Naive thymus-derived CD4-positive, alpha-beta T cell (primary cell): ENCODE data around the gene BAX. TPM values are rescaled to one million over a fixed set of nuclear protein-coding genes. Genes with fewer than 3 reads are reported as not detected.
A peak's percentile ranks its signal among the peaks of the same experiment; 100 is the strongest.

Source experiments
- ATAC-seq: fragments of 150-1000 bp; cut with Tn5 transposase; 2 replicates; pipeline ENCODE4 v1.10.0; 2021; ENCODE audit warnings: mild to moderate bottlenecking, moderate library complexity
- CTCF ChIA-PET: fragments of 350-600 bp; sonication (Branson Sonifier 250); formaldehyde crosslinking; loops from one replicate; lab custom pipeline; 2021; ENCODE audit warnings: antibody characterized with exemption; lab: Charles Lee
- POLR2A ChIA-PET: fragments of 350-600 bp; sonication (Branson Sonifier 250); formaldehyde crosslinking; loops from one replicate; lab custom pipeline; 2021; ENCODE audit warnings: antibody characterized with exemption, inconsistent platforms; lab: Charles Lee
- DNase-seq, 9 donors: peaks; one replicate each; pipeline versions ENCODE4 v3.0.0 to v3.0.0-alpha.2; 2020 to 2022; ENCODE audit warnings: mixed read lengths in 1 of 9
- H3K27ac ChIP-seq: one replicate; pipeline ENCODE4 v1.7.0; 2013; ENCODE audit warnings: mild to moderate bottlenecking, low read depth, low read length, moderate library complexity
- H3K27me3 ChIP-seq, 2 donors: one replicate each; pipeline ENCODE4 v1.7.0; 2013; ENCODE audit warnings: low read length in 2 of 2, mild to moderate bottlenecking in 2 of 2, moderate library complexity in 2 of 2; ENCODE audit not compliant: control insufficient read depth in 2 of 2, insufficient read depth in 2 of 2
- H3K36me3 ChIP-seq, 3 experiments: 1 replicate in 2 of 3; 2 replicates in 1 of 3; pipeline ENCODE4 v1.7.0; 2013; ENCODE audit warnings: low read length in 3 of 3, mild to moderate bottlenecking in 3 of 3, moderate library complexity in 1 of 3; ENCODE audit not compliant: insufficient read depth in 3 of 3, control insufficient read depth in 2 of 3
- H3K4me1 ChIP-seq, 2 donors: one replicate each; pipeline ENCODE4 v1.7.0; 2013; ENCODE audit warnings: low read length in 2 of 2, mild to moderate bottlenecking in 2 of 2, moderate library complexity in 1 of 2; ENCODE audit not compliant: control insufficient read depth in 2 of 2, insufficient read depth in 2 of 2
- H3K4me3 ChIP-seq: 2 replicates; pipeline ENCODE4 v1.7.0; 2013; ENCODE audit warnings: mild to moderate bottlenecking, low read length
- H3K9me3 ChIP-seq, 3 experiments: 1 replicate in 2 of 3; 2 replicates in 1 of 3; pipeline ENCODE4 v1.7.0; 2013; ENCODE audit warnings: low read length in 3 of 3; ENCODE audit not compliant: control insufficient read depth in 2 of 3
- H3K27ac Mint-ChIP-seq, 9 donors: one replicate each; pipeline ENCODE4 v1.8.0; 2020 to 2022; ENCODE audit warnings: mixed read lengths in 9 of 9, mild to moderate bottlenecking in 8 of 9, moderate library complexity in 5 of 9, inconsistent platforms in 2 of 9
- H3K27me3 Mint-ChIP-seq, 5 donors: one replicate each; pipeline ENCODE4 v1.8.0; 2021 to 2022; ENCODE audit warnings: mixed read lengths in 5 of 5, mild to moderate bottlenecking in 1 of 5
- H3K36me3 Mint-ChIP-seq, 5 donors: one replicate each; pipeline ENCODE4 v1.8.0; 2020 to 2022; ENCODE audit warnings: mixed read lengths in 5 of 5, mild to moderate bottlenecking in 3 of 5, inconsistent platforms in 1 of 5
- H3K4me1 Mint-ChIP-seq, 7 donors: one replicate each; pipeline ENCODE4 v1.8.0; 2020 to 2022; ENCODE audit warnings: mixed read lengths in 7 of 7, mild to moderate bottlenecking in 3 of 7, inconsistent platforms in 1 of 7
- H3K4me3 Mint-ChIP-seq, 10 donors: one replicate each; pipeline ENCODE4 v1.8.0; 2020 to 2022; ENCODE audit warnings: mild to moderate bottlenecking in 10 of 10, mixed read lengths in 10 of 10, moderate library complexity in 6 of 10, inconsistent platforms in 2 of 10
- H3K9me3 Mint-ChIP-seq, 11 donors: one replicate each; pipeline ENCODE4 v1.8.0; 2020 to 2022; ENCODE audit warnings: mixed read lengths in 11 of 11, mild to moderate bottlenecking in 4 of 11, inconsistent platforms in 1 of 11, moderate library complexity in 1 of 11
- intact Hi-C, 2 donors: fragments of 100-400 bp; cut with micrococcal nuclease; formaldehyde crosslinking; loops; one replicate each; pipeline ENCODE4 v1.15.1; 2023
- polyA plus RNA-seq, 2 donors: library from polyadenylated mRNA; unstranded; fragments of 300-500 nt; fragmentation: Illumina TruSeq; gene quantifications; one replicate each; pipeline ENCODE4 v1.2.3, GENCODE V29; 2021
- total RNA-seq, 6 experiments: library from RNA in 5 of 6; stranded (reverse) in 5 of 6; gene quantifications; 1 replicate in 5 of 6; 2 replicates in 1 of 6; pipeline ENCODE4 v1.2.3 and lab custom pipeline; 2021 to 2026

Gene BAX
- total and polyA plus RNA-seq, 7 experiments from 2014 or later = 49.1 to 355 (median 85.4) TPM

GRCh38 chr19:48940902-48941301 lies 13.8 kb upstream of the BAX start:
- ChIA-PET POLR2A (no interaction called here), CTCF (interaction anchor here (0.6 kb wide), 1 partner anchor 146 kb away, joined by 3 read pairs; no protein-coding TSS in a partner anchor)
- Mint-ChIP-seq H3K9me3 (peaks cover 0 to 4% (median 0%) of the 10 kb centered on the region in 11 donors), H3K27ac (no peak overlapping the region), H3K4me1 (peaks cover 0 to 2% (median 0%) of the 10 kb centered on the region in 7 donors), H3K27me3 (no peaks in the 10 kb centered on the region), H3K4me3 (no peak overlapping the region), H3K36me3 (peaks cover 1 to 39% (median 27%) of the 10 kb centered on the region in 5 donors)
- intact Hi-C loops = no loop called here
- no peaks in the 10 kb centered on the region for H3K27me3 ChIP-seq
- no peak overlapping the region for H3K4me3 ChIP-seq
- no peaks in the 10 kb centered on the region for H3K9me3 ChIP-seq
- ATAC-seq (no peak), DNase-seq (no peak)
- no peak overlapping the region for H3K27ac ChIP-seq
- no peaks in the 10 kb centered on the region for H3K4me1 ChIP-seq
- H3K36me3 ChIP-seq = no peaks in the 10 kb centered on the region

GRCh38 chr19:48943081-48943480 lies 11.6 kb upstream of the BAX start:
- peaks cover 0 to 6% (median 0%) of the 10 kb centered on the region in 11 donors for H3K9me3 Mint-ChIP-seq
- peaks cover 0 to 2% (median 0%) of the 10 kb centered on the region in 7 donors for H3K4me1 Mint-ChIP-seq
- DNase-seq = no peak
- ChIA-PET POLR2A (interaction anchor here (0.5 to 1.6 kb wide), 3 partner anchors 16 to 1043 kb away, joined by 3 to 4 read pairs (median 4); partner anchors contain the start of gene FTL), CTCF (interaction anchor here (0.6 kb wide), 1 partner anchor 8 kb away, joined by 5 read pairs; no protein-coding TSS in a partner anchor)
- Histone ChIP-seq H3K4me3 (no peak overlapping the region), H3K27ac (no peak overlapping the region), H3K36me3 (no peaks in the 10 kb centered on the region), H3K4me1 (no peaks in the 10 kb centered on the region), H3K9me3 (no peaks in the 10 kb centered on the region), H3K27me3 (no peaks in the 10 kb centered on the region)
- intact Hi-C loops = no loop called here
- no peak for ATAC-seq
- no peak overlapping the region for H3K4me3 Mint-ChIP-seq
- H3K36me3 Mint-ChIP-seq = peaks cover 1 to 35% (median 24%) of the 10 kb centered on the region in 5 donors
- H3K27me3 Mint-ChIP-seq = no peaks in the 10 kb centered on the region
- H3K27ac Mint-ChIP-seq = peak overlapping the region in 1 of 9 donors; percentile 25

GRCh38 chr19:48945415-48945814 lies 9.3 kb upstream of the BAX start:
- no peak overlapping the region for H3K4me3 Mint-ChIP-seq
- H3K27me3 Mint-ChIP-seq = no peaks in the 10 kb centered on the region
- no peaks in the 10 kb centered on the region for H3K27me3 ChIP-seq
- no peak overlapping the region for H3K27ac ChIP-seq
- peaks cover 0 to 17% (median 11%) of the 10 kb centered on the region in 5 donors for H3K36me3 Mint-ChIP-seq
- H3K4me1 Mint-ChIP-seq = no peaks in the 10 kb centered on the region
- intact Hi-C loops = no loop called here
- no peaks in the 10 kb centered on the region for H3K9me3 ChIP-seq
- H3K9me3 Mint-ChIP-seq = peaks cover 0 to 10% (median 0%) of the 10 kb centered on the region in 11 donors
- no peak overlapping the region for H3K27ac Mint-ChIP-seq
- ChIA-PET CTCF (no interaction called here), POLR2A (no interaction called here)
- H3K4me1 ChIP-seq = no peaks in the 10 kb centered on the region
- DNase-seq (no peak), ATAC-seq (no peak)
- H3K4me3 ChIP-seq = no peak overlapping the region
- H3K36me3 ChIP-seq = no peaks in the 10 kb centered on the region

GRCh38 chr19:48945817-48946216 lies 8.9 kb upstream of the BAX start:
- H3K27ac Mint-ChIP-seq = no peak overlapping the region
- H3K4me3 Mint-ChIP-seq = no peak overlapping the region
- H3K27me3 Mint-ChIP-seq = no peaks in the 10 kb centered on the region
- no peak overlapping the region for H3K27ac ChIP-seq
- no peak for ATAC-seq
- ChIA-PET CTCF (interaction anchor here (0.6 kb wide), 1 partner anchor 140 kb away, joined by 4 read pairs; no protein-coding TSS in a partner anchor), POLR2A (no interaction called here)
- no peaks in the 10 kb centered on the region for H3K4me1 Mint-ChIP-seq
- H3K9me3 Mint-ChIP-seq = peaks cover 0 to 9% (median 0%) of the 10 kb centered on the region in 11 donors
- H3K9me3 ChIP-seq = no peaks in the 10 kb centered on the region
- no peaks in the 10 kb centered on the region for H3K4me1 ChIP-seq
- DNase-seq = no peak
- H3K4me3 ChIP-seq = no peak overlapping the region
- H3K36me3 ChIP-seq = no peaks in the 10 kb centered on the region
- H3K36me3 Mint-ChIP-seq = peaks cover 0 to 13% (median 7%) of the 10 kb centered on the region in 5 donors
- no peaks in the 10 kb centered on the region for H3K27me3 ChIP-seq
- intact Hi-C loops = no loop called here

GRCh38 chr19:48946463-48947257 lies 8.0 kb upstream of the BAX start:
- no peaks in the 10 kb centered on the region for H3K27me3 ChIP-seq
- H3K4me3 ChIP-seq = no peak overlapping the region
- H3K36me3 Mint-ChIP-seq = peaks cover 0 to 5% (median 1%) of the 10 kb centered on the region in 5 donors
- H3K27ac Mint-ChIP-seq = no peak overlapping the region
- no peaks in the 10 kb centered on the region for H3K9me3 ChIP-seq
- no peak overlapping the region for H3K4me3 Mint-ChIP-seq
- intact Hi-C loops = no loop called here
- no peaks in the 10 kb centered on the region for H3K4me1 Mint-ChIP-seq
- no peaks in the 10 kb centered on the region for H3K4me1 ChIP-seq
- ATAC-seq (no peak), DNase-seq (no peak)
- no peak overlapping the region for H3K27ac ChIP-seq
- H3K27me3 Mint-ChIP-seq = no peaks in the 10 kb centered on the region
- ChIA-PET POLR2A (no interaction called here), CTCF (interaction anchor here (0.6 kb wide), 1 partner anchor 139 kb away, joined by 4 read pairs; no protein-coding TSS in a partner anchor)
- no peaks in the 10 kb centered on the region for H3K36me3 ChIP-seq
- H3K9me3 Mint-ChIP-seq = peaks cover 0 to 7% (median 0%) of the 10 kb centered on the region in 11 donors

- peaks cover 0 to 7% (median 0%) of the 10 kb centered on the region in 11 donors for H3K9me3 Mint-ChIP-seq
- H3K4me1 Mint-ChIP-seq = no peaks in the 10 kb centered on the region
- no peaks in the 10 kb centered on the region for H3K36me3 ChIP-seq
- POLR2A ChIA-PET = no interaction called here
- no peak for DNase-seq
- CTCF ChIA-PET = no interaction called here
- H3K36me3 Mint-ChIP-seq = peaks cover 0 to 5% (median 1%) of the 10 kb centered on the region in 5 donors
- H3K27me3 ChIP-seq = no peaks in the 10 kb centered on the region
- no peaks in the 10 kb centered on the region for H3K4me1 ChIP-seq
- H3K4me3 Mint-ChIP-seq = no peak overlapping the region
- H3K27ac Mint-ChIP-seq = no peak overlapping the region
- no peaks in the 10 kb centered on the region for H3K9me3 ChIP-seq
- H3K27ac ChIP-seq = no peak overlapping the region
- intact Hi-C loops = no loop called here
- no peak overlapping the region for H3K4me3 ChIP-seq
- no peaks in the 10 kb centered on the region for H3K27me3 Mint-ChIP-seq
- ATAC-seq = no peak
Measured at GRCh38 chr19:48947258-48947542, 7.5 kb upstream of the BAX start.
